GM12874 (cell line): ENCODE data around the gene AARSD1.
A peak's percentile ranks its signal among the peaks of the same experiment; 100 is the strongest.

Source experiments
- TF ChIP-seq, protein P1 (sequence below): IDR thresholded peaks from 2 replicates; pipeline ENCODE4 v1.5.1; 2011; ENCODE audit warnings: low read depth, mild to moderate bottlenecking, control low read depth, low read length, moderate library complexity; ENCODE audit not compliant: insufficient read depth

The AARSD1 gene

DNA sequence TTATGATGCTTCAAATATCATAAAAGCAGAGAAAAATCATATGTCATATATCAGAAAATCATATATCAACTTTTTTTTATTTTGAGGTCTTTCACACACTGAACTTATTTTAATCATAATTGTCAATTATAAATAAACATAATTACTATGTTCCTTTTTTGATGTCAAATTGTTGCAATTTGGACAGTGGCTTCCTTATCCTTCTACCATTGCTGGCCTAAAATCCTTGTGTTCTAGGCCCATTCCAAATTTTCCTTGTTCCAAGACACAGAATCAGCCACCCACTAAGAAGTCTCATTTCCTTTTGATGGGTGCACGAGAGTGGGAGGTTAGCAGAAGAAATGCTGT is 34.8 kb downstream of the AARSD1 start:
- TF ChIP-seq, protein P1, sequence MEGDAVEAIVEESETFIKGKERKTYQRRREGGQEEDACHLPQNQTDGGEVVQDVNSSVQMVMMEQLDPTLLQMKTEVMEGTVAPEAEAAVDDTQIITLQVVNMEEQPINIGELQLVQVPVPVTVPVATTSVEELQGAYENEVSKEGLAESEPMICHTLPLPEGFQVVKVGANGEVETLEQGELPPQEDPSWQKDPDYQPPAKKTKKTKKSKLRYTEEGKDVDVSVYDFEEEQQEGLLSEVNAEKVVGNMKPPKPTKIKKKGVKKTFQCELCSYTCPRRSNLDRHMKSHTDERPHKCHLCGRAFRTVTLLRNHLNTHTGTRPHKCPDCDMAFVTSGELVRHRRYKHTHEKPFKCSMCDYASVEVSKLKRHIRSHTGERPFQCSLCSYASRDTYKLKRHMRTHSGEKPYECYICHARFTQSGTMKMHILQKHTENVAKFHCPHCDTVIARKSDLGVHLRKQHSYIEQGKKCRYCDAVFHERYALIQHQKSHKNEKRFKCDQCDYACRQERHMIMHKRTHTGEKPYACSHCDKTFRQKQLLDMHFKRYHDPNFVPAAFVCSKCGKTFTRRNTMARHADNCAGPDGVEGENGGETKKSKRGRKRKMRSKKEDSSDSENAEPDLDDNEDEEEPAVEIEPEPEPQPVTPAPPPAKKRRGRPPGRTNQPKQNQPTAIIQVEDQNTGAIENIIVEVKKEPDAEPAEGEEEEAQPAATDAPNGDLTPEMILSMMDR, result no peak

DNA sequence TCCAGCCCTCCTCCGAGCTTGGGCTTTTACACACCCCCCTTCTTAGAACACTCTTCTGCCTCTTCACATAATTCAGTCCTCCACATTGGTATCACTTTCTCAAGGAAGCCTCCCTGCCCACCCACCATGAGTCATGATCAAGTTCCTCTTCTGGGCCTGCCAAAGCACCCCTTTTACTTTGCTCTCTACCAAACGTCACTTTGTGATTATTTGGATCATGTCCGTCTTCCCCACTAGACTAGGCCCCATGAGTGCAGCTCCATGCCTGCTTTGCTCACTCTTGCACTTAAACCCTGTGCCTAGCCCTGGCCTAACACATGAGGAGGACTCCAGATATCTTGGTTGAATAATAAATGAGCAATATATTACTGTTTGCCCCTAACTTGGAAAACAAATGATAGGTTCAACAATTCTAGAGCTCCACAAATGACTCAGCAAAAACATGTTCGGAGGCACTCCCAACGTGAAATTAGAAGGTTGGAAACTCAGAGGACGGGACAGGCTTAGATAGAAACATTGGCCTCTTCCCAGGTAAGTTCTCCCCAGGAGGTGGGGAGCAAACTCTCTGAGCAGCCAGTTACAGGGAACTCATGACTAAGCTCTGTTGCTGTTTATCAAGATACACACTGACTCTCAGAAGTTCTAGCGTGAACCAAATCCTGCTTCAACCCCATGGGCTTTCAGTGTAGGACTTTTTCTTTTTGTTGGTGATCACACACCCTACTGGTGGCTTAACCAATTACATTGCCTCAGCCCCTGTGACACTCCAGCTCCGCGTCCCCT is 35.3 kb downstream of the AARSD1 start:
- TF ChIP-seq, protein P1, result peak; percentile 50; the same call in 1 of the 2 replicates

DNA sequence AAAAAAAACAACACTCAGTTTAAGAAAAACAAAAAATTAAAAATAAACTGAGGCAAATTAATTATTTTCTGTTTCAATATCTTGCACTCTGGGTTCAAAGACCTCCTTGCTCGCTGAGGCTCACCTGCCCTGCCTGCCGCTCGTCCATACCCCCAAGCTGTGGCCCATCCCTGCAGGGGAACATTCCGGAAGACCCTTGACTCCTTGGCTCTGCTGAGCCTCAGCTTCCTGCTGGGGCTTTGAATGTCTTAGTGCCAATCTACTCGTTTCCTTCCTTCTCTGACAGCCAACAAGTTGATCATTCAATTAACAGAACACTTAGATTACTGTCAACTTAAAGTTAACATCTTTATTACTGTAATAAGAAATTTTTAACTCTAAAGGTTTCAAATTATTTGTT is 39.4 kb downstream of the AARSD1 start:
- TF ChIP-seq, protein P1, result no peak

DNA sequence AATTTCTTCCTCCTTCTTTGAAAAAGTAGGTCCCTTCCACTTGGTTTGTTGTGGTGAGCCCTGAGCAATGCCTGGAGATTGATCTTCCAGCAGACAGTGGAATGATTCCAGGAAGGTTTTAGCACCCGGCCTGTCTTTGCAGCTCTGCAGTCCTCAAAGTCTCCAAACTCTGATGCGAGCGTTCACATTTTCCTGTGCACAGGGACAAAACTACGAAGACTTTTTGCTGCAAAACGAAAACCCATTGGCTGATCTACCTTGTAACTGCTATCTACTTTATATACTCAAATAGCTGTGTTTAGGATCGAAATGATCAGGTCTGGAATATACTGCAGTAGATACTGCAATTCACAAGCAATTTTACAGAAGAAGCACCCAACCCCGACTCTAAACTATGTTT is 42.0 kb downstream of the AARSD1 start:
- TF ChIP-seq, protein P1, result no peak

DNA sequence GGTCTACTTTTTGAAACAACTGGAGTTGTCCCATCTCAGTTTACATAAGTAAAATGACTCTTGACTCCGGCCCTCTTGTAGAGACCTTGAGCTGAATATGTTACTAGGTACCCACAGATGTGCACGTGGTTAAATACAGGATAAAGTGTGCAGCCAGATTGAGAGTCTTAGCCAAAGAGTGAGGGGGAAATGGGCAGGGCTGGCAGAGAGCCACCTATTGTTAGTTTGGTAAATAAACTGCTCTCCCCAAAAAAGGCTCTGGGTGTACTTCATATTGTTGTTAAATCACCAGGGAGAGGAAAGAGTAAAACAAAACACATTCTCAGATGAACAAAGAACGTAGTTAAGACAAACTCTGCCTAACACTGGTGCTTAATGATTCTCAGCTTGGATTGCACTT is 43.3 kb downstream of the AARSD1 start:
- TF ChIP-seq, protein P1, result no peak

DNA sequence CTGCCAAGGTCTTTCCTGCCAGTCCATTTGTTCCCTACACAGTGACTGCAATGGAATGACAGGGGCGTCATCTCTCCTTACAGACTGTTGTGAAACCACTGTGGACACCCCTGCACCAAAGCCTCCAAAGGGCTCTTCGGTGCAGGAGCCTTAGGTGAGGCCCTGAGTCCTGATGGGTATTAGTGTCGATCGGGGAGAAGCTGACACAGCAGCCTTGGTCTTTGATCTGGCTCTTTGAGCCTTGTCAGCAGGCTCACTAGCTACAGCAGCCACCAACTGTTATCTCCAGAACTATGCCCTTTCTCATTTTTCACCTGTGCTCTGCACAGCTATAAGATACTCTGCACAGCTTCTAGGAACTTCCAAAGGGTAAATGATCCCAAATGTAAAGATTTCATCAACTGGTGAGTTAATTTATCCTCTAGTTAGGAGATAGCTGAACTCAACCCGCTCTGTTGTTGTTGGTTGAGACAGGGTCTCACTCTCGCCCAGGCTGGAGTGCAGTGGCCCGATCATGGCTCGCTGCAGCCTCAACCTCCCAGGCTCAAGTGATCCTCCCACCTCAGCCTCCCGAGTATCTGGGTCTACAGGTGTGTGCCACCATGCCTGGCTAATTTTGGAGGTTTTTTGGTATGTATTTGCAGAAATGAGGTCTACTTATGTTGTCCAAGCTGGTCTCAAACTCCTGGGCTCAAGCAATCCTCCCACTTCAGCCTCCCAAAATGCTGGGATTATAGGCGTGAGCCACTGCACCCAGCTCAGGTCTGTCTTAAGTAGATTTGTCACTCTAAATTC is 44.0 kb downstream of the AARSD1 start:
- TF ChIP-seq, protein P1, result no peak

DNA sequence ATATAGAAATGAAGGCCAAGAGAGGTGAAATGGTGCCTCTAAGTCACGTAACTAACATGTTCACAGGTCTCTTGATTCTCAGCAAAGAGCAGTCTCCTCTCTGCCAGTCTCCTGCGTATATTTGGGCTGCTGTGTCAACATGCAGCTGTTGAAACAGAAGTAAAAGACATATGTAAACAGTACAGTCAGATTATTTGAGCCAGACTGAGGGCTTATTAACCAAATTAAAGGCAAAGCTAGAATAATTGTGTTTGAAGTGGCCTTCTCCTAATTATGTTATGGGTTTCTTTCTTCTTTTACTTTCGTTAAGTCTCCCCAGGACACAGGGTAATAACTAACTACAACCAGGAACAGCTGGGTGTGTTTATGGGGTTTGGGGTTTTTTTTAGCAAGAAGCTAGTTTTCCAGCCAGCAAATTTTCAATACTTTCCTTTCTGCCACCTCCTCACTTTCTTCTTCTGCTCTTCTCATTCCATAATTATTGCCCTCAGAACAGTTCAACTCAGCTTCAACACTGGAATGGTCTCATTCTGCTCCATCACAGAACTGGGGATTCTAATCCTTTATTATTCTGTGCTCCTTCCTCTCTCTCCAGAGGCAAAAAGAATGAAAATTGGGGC is 45.2 kb downstream of the AARSD1 start:
- TF ChIP-seq, protein P1, result no peak
